ENCODE results near the gene GPRASP2. TPM values are rescaled to one million over a fixed set of nuclear protein-coding genes. Genes with fewer than 3 reads are reported as not detected.

The GPRASP2 gene
- total RNA-seq, 4 donors from 2014 or later: 4.8 to 7.3 (median 6.5) TPM

GRCh38 chrX:102684772-102685520 lies 27.3 kb upstream of the GPRASP2 start:
- H3K9me3 ChIP-seq: peaks cover 0 to 24% (median 12%) of the 10 kb centered on the region in 4 donors
- H3K36me3 ChIP-seq: no peaks in the 10 kb centered on the region
- no peak for TF ChIP-seq POLR2A (IDR thresholded peaks at IDR 0.05)
- TF ChIP-seq EP300 (IDR thresholded peaks at IDR 0.05): no peak
- TF ChIP-seq CTCF (IDR thresholded peaks at IDR 0.05): no peak
- H3K4me1 ChIP-seq: no peaks in the 10 kb centered on the region
- no peak for DNase-seq (ENCODE audit: low spot score in 2 of 2)
- no peak overlapping the region for H3K4me3 ChIP-seq
- WGBS, 2 donors: 58 to 64% methylated on average over 2 of the region's 2 CpGs
- H3K27ac ChIP-seq: no peak overlapping the region
- no peaks in the 10 kb centered on the region for H3K27me3 ChIP-seq

GRCh38 chrX:102694749-102695148 lies 17.5 kb upstream of the GPRASP2 start:
- DNase-seq (ENCODE audit: low spot score in 2 of 2): no peak
- no peak overlapping the region for H3K4me3 ChIP-seq
- peaks cover 0 to 6% (median 0%) of the 10 kb centered on the region in 4 donors for H3K9me3 ChIP-seq
- no peaks in the 10 kb centered on the region for H3K27me3 ChIP-seq
- H3K27ac ChIP-seq: no peak overlapping the region
- no peaks in the 10 kb centered on the region for H3K36me3 ChIP-seq
- TF ChIP-seq POLR2A (IDR thresholded peaks at IDR 0.05) (no peak), EP300 (IDR thresholded peaks at IDR 0.05) (no peak), CTCF (IDR thresholded peaks at IDR 0.05) (no peak)
- 81 to 83% methylated on average over 3 of the region's 3 CpGs for WGBS, 2 donors
- no peaks in the 10 kb centered on the region for H3K4me1 ChIP-seq

GRCh38 chrX:102696306-102696705 lies 15.9 kb upstream of the GPRASP2 start:
- H3K36me3 ChIP-seq: no peaks in the 10 kb centered on the region
- TF ChIP-seq EP300 (IDR thresholded peaks at IDR 0.05) (no peak), CTCF (IDR thresholded peaks at IDR 0.05) (no peak), POLR2A (IDR thresholded peaks at IDR 0.05) (no peak)

GRCh38 chrX:102697494-102697893 lies 14.8 kb upstream of the GPRASP2 start:
- TF ChIP-seq POLR2A (IDR thresholded peaks at IDR 0.05): no peak
- no peak for TF ChIP-seq CTCF (IDR thresholded peaks at IDR 0.05)
- TF ChIP-seq EP300 (IDR thresholded peaks at IDR 0.05): no peak
- Histone ChIP-seq H3K4me1 (no peaks in the 10 kb centered on the region), H3K36me3 (no peaks in the 10 kb centered on the region), H3K4me3 (no peak overlapping the region), H3K27me3 (no peaks in the 10 kb centered on the region), H3K9me3 (no peaks in the 10 kb centered on the region), H3K27ac (no peak overlapping the region)
- DNase-seq (ENCODE audit: low spot score in 2 of 2): no peak

More at GRCh38 chrX:102696306-102696705, 15.9 kb upstream of the GPRASP2 start:
- Histone ChIP-seq H3K9me3 (peaks cover 0 to 5% (median 0%) of the 10 kb centered on the region in 4 donors), H3K27me3 (no peaks in the 10 kb centered on the region), H3K27ac (no peak overlapping the region), H3K4me3 (no peak overlapping the region), H3K4me1 (no peaks in the 10 kb centered on the region)
- no peak for DNase-seq (ENCODE audit: low spot score in 2 of 2)

- Histone ChIP-seq H3K4me1 (no peaks in the 10 kb centered on the region), H3K27me3 (peaks cover 0 to 8% of the 10 kb centered on the region in 2 donors), H3K27ac (no peak overlapping the region), H3K36me3 (no peaks in the 10 kb centered on the region), H3K9me3 (no peaks in the 10 kb centered on the region), H3K4me3 (no peak overlapping the region)
- 57 to 68% methylated on average over 2 of the region's 2 CpGs for WGBS, 2 donors
- DNase-seq (ENCODE audit: low spot score in 2 of 2): no peak
- TF ChIP-seq EP300 (IDR thresholded peaks at IDR 0.05) (no peak), POLR2A (IDR thresholded peaks at IDR 0.05) (no peak), CTCF (IDR thresholded peaks at IDR 0.05) (no peak)
Observed at GRCh38 chrX:102708900-102709299, 3.3 kb upstream of the GPRASP2 start.

All from tibial nerve (tissue), 4 donors.